HEK293 (cell line): ENCODE results near the gene COL15A1.

Experiments used
- CTCF ChIA-PET: fragments of 350-600 bp; formaldehyde crosslinking; extraction: SDS; loops from one replicate; lab custom pipeline; 2021; ENCODE audit warnings: antibody characterized with exemption; lab: Yijun Ruan, JAX
- POLR2A ChIA-PET: fragments of 300-600 bp; formaldehyde crosslinking; extraction: SDS; loops from one replicate; lab custom pipeline; 2020; ENCODE audit warnings: antibody characterized with exemption, inconsistent platforms; lab: Yijun Ruan, JAX
- H3K27ac ChIP-seq: fragments of 200-500 bp; sonication (Bioruptor generic); 2 replicates; pipeline ENCODE4 v1.5.1; 2014; ENCODE audit warnings: low read depth, low read length, control low read depth, inconsistent platforms; ENCODE audit errors: extremely low read depth
- H3K36me3 ChIP-seq, 2 experiments: fragments of 200-500 bp in 1 of 2; sonication (Bioruptor generic) in 1 of 2; 1 replicate in 1 of 2; 2 replicates in 1 of 2; pipeline ENCODE4 v1.5.1; 2014 to 2017; ENCODE audit warnings: inconsistent platforms in 2 of 2, low read length in 2 of 2; ENCODE audit not compliant: control insufficient read depth in 2 of 2, insufficient read depth in 1 of 2
- H3K4me1 ChIP-seq: fragments of 200-500 bp; sonication (Bioruptor generic); 2 replicates; pipeline ENCODE4 v1.5.1; 2014; ENCODE audit warnings: mild to moderate bottlenecking, low read length, inconsistent platforms; ENCODE audit not compliant: control insufficient read depth, insufficient read depth
- H3K4me3 ChIP-seq: 2 replicates; pipeline ENCODE4 v1.5.1; 2011; ENCODE audit warnings: low read depth, mild to moderate bottlenecking, control low read depth, low read length, moderate library complexity
- H3K9me3 ChIP-seq: fragments of 200-500 bp; sonication (Bioruptor generic); 2 replicates; pipeline ENCODE4 v1.5.1; 2014; ENCODE audit warnings: low read depth, low read length, inconsistent platforms; ENCODE audit not compliant: control insufficient read depth, insufficient read depth
- EGR2 ChIP-seq: fragments of 450-650 bp; formaldehyde crosslinking; IDR thresholded peaks from 2 replicates; pipeline ENCODE4 v1.5.1; 2016; ENCODE audit warnings: low read depth, missing biosample characterization, missing genetic modification characterization
- FEZF1 ChIP-seq: fragments of 450-650 bp; formaldehyde crosslinking; IDR thresholded peaks from 2 replicates; pipeline ENCODE4 v1.5.1; 2016; ENCODE audit warnings: missing biosample characterization, missing genetic modification characterization
- KLF16 ChIP-seq: fragments of 450-650 bp; formaldehyde crosslinking; IDR thresholded peaks from 2 replicates; pipeline ENCODE4 v1.5.1; 2017; ENCODE audit warnings: missing biosample characterization, missing genetic modification characterization
- PRDM1 ChIP-seq: fragments of 450-650 bp; formaldehyde crosslinking; IDR thresholded peaks from 2 replicates; pipeline ENCODE4; 2016; ENCODE audit warnings: missing biosample characterization, missing genetic modification characterization
- TCF7L2 ChIP-seq: IDR thresholded peaks from 2 replicates; pipeline ENCODE4 v1.6.1; 2011; ENCODE audit warnings: low read depth, mild to moderate bottlenecking, inconsistent platforms, low read length, moderate library complexity, borderline replicate concordance
- WT1 ChIP-seq: fragments of 450-650 bp; formaldehyde crosslinking; IDR thresholded peaks from 2 replicates; pipeline ENCODE4 v1.5.1; 2016; ENCODE audit warnings: missing biosample characterization, missing genetic modification characterization
- ZBTB21 ChIP-seq: fragments of 450-650 bp; formaldehyde crosslinking; IDR thresholded peaks from 2 replicates; pipeline ENCODE4 v1.5.1; 2017; ENCODE audit warnings: missing biosample characterization, missing genetic modification characterization
- ZNF211 ChIP-seq: fragments of 450-650 bp; formaldehyde crosslinking; IDR thresholded peaks from 2 replicates; pipeline ENCODE4 v1.5.1; 2016; ENCODE audit warnings: low read depth, missing biosample characterization, missing genetic modification characterization
- ZNF214 ChIP-seq: fragments of 450-650 bp; formaldehyde crosslinking; IDR thresholded peaks from 2 replicates; pipeline ENCODE4 v1.5.1; 2017; ENCODE audit warnings: missing biosample characterization, mild to moderate bottlenecking, missing genetic modification characterization, borderline replicate concordance
- ZNF558 ChIP-seq: fragments of 450-650 bp; formaldehyde crosslinking; IDR thresholded peaks from 2 replicates; pipeline ENCODE4 v1.5.1; 2016; ENCODE audit warnings: missing biosample characterization, missing genetic modification characterization
- ZNF585B ChIP-seq: fragments of 450-650 bp; formaldehyde crosslinking; IDR thresholded peaks from 2 replicates; pipeline ENCODE4 v1.5.1; 2016; ENCODE audit warnings: missing biosample characterization, missing genetic modification characterization
- ZNF76 ChIP-seq: fragments of 450-650 bp; formaldehyde crosslinking; IDR thresholded peaks from 2 replicates; pipeline ENCODE4; 2016; ENCODE audit warnings: low read depth, missing biosample characterization, missing genetic modification characterization, borderline replicate concordance
- ZSCAN23 ChIP-seq: fragments of 450-650 bp; formaldehyde crosslinking; IDR thresholded peaks from 2 replicates; pipeline ENCODE4 v1.5.1; 2016; ENCODE audit warnings: missing biosample characterization, missing genetic modification characterization
- TF ChIP-seq, protein P1 (sequence below): fragments of 450-650 bp; formaldehyde crosslinking; IDR thresholded peaks from 2 replicates; pipeline ENCODE4 v1.5.1; 2017; ENCODE audit warnings: missing biosample characterization, mild to moderate bottlenecking, missing genetic modification characterization, moderate library complexity
- TF ChIP-seq, protein P2 (sequence below): fragments of 450-650 bp; formaldehyde crosslinking; IDR thresholded peaks from 2 replicates; pipeline ENCODE4 v1.5.1; 2016; ENCODE audit warnings: missing biosample characterization, missing genetic modification characterization
- TF ChIP-seq, protein P3 (sequence below): fragments of 450-650 bp; formaldehyde crosslinking; IDR thresholded peaks from 2 replicates; pipeline ENCODE4 v1.5.1; 2016; ENCODE audit warnings: missing biosample characterization, missing genetic modification characterization, borderline replicate concordance
- TF ChIP-seq, protein P4 (sequence below): fragments of 450-650 bp; formaldehyde crosslinking; conservative IDR thresholded peaks from 2 replicates; pipeline ENCODE4 v1.5.1; 2016; ENCODE audit warnings: low read depth, missing biosample characterization, missing genetic modification characterization

The COL15A1 gene

DNA sequence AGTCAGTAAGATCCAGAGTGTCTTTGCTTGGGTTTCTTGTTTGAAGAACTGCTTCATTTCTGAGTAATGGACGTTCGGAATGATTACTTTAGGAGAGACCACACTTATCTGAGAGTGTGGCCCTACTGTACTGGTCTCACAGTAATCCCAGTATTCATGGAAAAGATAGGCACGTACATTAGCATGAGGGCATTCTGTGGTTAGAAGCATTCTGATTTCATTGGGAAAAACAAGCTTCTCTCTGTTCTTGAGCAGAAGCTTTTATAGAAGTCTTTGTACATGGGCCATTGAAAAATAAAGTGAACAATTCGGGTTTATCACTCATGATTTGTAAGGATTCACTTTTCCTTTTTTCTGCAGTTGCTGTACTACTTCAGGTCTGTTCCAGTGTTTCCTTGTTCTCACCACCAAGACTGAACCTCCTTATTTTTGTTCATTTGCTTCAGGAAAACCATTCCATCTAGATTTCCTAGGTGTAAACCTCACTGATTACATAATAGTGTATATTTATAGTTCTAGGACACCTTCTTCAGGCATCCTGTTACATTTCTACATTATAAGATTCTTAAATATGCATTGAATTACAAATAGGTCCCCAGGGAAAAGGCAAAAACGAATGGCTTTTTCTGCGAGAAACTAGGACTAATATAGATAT is 171.3 kb downstream of the COL15A1 start (continued):
- TF ChIP-seq TCF7L2 = no peak
- no peak for TF ChIP-seq ZBTB21
- TF ChIP-seq ZNF558 (tag by site-specific recombination) = no peak
- TF ChIP-seq WT1 = no peak
- no peak for TF ChIP-seq ZNF214 (tag by site-specific recombination)
- TF ChIP-seq EGR2 (tag by site-specific recombination) = no peak
- no peak for TF ChIP-seq KLF16 (tag by site-specific recombination)
- TF ChIP-seq, protein P1, sequence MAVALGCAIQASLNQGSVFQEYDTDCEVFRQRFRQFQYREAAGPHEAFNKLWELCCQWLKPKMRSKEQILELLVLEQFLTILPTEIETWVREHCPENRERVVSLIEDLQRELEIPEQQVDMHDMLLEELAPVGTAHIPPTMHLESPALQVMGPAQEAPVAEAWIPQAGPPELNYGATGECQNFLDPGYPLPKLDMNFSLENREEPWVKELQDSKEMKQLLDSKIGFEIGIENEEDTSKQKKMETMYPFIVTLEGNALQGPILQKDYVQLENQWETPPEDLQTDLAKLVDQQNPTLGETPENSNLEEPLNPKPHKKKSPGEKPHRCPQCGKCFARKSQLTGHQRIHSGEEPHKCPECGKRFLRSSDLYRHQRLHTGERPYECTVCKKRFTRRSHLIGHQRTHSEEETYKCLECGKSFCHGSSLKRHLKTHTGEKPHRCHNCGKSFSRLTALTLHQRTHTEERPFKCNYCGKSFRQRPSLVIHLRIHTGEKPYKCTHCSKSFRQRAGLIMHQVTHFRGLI (tag by site-specific recombination) = no peak

DNA sequence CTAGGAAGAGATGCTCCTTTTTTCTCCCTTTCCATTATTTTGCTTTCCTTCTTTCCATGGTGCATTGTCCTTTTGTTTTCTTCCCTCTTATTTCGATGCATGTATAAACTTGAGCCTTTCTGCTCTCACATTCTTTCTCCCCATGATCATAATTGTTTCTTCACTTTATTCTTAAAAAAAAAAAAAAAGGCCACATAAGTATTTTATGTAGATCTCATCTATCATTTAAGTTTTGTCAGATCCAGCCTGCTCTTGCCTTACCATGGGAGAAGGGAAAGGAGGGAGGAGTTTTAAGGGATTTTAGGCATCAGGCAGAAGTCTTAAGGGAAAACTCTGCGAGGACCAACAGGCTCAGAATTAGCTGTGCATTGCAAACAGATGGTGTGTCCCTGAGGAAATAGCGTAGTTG is 172.3 kb downstream of the COL15A1 start:
- no peak for TF ChIP-seq ZSCAN23 (tag by site-specific recombination)
- peak; percentile 74 for TF ChIP-seq PRDM1 (tag by site-specific recombination)
- Histone ChIP-seq H3K9me3 (no peaks in the 10 kb centered on the region), H3K36me3 (no peaks in the 10 kb centered on the region), H3K27ac (no peak overlapping the region), H3K4me3 (no peak overlapping the region), H3K4me1 (peaks cover 15% of the 10 kb centered on the region)
- CTCF ChIA-PET = interaction anchor here (0.5 to 1.6 kb wide), 3 partner anchors 9 to 25 kb away, joined by 3 to 6 read pairs (median 3); no protein-coding TSS in a partner anchor
- POLR2A ChIA-PET = no interaction called here

DNA sequence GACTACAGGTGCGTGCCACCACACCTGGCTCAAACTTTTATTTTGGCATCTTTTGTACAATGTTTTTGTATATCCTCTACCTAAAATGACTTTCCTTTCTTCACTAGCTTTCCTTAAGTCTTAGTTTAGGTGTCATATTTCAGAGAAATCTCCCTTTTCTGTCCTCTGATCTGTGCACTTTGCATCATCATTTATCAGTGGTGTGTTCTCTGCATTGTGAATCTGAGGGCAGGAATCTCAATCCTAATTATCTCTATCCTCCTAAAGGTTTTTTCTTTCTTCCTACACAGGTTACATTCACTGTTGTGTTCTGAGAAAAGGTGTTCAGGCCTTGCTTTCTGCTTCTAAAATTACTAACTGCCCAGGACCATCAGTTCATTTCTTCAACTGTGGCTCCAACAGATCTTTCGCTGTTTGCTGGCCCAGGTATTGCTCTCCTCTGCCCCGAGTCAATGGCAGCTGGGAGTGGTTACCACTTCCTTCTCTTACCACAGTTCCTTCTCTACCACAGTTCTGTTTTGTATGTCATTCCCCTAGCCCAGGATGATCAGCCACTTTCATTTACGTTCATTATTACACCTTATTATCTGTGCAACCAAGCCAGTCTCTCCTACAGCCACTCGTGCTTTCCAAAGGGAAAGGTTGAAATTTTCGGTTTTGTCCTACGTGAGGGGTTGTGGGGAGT is 175.2 kb downstream of the COL15A1 start:
- H3K9me3 ChIP-seq = no peaks in the 10 kb centered on the region
- no peak overlapping the region for H3K27ac ChIP-seq
- peaks cover 9% of the 10 kb centered on the region for H3K4me1 ChIP-seq
- POLR2A ChIA-PET = interaction anchor here (0.6 kb wide), 1 partner anchor 10 kb away, joined by 6 read pairs; no protein-coding TSS in a partner anchor
- H3K36me3 ChIP-seq = no peaks in the 10 kb centered on the region
- CTCF ChIA-PET = interaction anchor here (0.6 to 1.0 kb wide), 2 partner anchors 119 to 271 kb away, joined by 4 read pairs; no protein-coding TSS in a partner anchor
- H3K4me3 ChIP-seq = no peak overlapping the region
- no peak for TF ChIP-seq FEZF1 (tag by site-specific recombination)
- TF ChIP-seq ZNF76 = no peak
- TF ChIP-seq ZNF211 = no peak
- TF ChIP-seq ZNF585B (tag by site-specific recombination) = no peak
- TF ChIP-seq, protein P2, sequence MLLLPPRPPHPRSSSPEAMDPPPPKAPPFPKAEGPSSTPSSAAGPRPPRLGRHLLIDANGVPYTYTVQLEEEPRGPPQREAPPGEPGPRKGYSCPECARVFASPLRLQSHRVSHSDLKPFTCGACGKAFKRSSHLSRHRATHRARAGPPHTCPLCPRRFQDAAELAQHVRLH (tag by site-specific recombination) = no peak
- TF ChIP-seq, protein P3, sequence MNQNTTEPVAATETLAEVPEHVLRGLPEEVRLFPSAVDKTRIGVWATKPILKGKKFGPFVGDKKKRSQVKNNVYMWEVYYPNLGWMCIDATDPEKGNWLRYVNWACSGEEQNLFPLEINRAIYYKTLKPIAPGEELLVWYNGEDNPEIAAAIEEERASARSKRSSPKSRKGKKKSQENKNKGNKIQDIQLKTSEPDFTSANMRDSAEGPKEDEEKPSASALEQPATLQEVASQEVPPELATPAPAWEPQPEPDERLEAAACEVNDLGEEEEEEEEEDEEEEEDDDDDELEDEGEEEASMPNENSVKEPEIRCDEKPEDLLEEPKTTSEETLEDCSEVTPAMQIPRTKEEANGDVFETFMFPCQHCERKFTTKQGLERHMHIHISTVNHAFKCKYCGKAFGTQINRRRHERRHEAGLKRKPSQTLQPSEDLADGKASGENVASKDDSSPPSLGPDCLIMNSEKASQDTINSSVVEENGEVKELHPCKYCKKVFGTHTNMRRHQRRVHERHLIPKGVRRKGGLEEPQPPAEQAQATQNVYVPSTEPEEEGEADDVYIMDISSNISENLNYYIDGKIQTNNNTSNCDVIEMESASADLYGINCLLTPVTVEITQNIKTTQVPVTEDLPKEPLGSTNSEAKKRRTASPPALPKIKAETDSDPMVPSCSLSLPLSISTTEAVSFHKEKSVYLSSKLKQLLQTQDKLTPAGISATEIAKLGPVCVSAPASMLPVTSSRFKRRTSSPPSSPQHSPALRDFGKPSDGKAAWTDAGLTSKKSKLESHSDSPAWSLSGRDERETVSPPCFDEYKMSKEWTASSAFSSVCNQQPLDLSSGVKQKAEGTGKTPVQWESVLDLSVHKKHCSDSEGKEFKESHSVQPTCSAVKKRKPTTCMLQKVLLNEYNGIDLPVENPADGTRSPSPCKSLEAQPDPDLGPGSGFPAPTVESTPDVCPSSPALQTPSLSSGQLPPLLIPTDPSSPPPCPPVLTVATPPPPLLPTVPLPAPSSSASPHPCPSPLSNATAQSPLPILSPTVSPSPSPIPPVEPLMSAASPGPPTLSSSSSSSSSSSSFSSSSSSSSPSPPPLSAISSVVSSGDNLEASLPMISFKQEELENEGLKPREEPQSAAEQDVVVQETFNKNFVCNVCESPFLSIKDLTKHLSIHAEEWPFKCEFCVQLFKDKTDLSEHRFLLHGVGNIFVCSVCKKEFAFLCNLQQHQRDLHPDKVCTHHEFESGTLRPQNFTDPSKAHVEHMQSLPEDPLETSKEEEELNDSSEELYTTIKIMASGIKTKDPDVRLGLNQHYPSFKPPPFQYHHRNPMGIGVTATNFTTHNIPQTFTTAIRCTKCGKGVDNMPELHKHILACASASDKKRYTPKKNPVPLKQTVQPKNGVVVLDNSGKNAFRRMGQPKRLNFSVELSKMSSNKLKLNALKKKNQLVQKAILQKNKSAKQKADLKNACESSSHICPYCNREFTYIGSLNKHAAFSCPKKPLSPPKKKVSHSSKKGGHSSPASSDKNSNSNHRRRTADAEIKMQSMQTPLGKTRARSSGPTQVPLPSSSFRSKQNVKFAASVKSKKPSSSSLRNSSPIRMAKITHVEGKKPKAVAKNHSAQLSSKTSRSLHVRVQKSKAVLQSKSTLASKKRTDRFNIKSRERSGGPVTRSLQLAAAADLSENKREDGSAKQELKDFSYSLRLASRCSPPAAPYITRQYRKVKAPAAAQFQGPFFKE = no peak
- TF ChIP-seq, protein P4, sequence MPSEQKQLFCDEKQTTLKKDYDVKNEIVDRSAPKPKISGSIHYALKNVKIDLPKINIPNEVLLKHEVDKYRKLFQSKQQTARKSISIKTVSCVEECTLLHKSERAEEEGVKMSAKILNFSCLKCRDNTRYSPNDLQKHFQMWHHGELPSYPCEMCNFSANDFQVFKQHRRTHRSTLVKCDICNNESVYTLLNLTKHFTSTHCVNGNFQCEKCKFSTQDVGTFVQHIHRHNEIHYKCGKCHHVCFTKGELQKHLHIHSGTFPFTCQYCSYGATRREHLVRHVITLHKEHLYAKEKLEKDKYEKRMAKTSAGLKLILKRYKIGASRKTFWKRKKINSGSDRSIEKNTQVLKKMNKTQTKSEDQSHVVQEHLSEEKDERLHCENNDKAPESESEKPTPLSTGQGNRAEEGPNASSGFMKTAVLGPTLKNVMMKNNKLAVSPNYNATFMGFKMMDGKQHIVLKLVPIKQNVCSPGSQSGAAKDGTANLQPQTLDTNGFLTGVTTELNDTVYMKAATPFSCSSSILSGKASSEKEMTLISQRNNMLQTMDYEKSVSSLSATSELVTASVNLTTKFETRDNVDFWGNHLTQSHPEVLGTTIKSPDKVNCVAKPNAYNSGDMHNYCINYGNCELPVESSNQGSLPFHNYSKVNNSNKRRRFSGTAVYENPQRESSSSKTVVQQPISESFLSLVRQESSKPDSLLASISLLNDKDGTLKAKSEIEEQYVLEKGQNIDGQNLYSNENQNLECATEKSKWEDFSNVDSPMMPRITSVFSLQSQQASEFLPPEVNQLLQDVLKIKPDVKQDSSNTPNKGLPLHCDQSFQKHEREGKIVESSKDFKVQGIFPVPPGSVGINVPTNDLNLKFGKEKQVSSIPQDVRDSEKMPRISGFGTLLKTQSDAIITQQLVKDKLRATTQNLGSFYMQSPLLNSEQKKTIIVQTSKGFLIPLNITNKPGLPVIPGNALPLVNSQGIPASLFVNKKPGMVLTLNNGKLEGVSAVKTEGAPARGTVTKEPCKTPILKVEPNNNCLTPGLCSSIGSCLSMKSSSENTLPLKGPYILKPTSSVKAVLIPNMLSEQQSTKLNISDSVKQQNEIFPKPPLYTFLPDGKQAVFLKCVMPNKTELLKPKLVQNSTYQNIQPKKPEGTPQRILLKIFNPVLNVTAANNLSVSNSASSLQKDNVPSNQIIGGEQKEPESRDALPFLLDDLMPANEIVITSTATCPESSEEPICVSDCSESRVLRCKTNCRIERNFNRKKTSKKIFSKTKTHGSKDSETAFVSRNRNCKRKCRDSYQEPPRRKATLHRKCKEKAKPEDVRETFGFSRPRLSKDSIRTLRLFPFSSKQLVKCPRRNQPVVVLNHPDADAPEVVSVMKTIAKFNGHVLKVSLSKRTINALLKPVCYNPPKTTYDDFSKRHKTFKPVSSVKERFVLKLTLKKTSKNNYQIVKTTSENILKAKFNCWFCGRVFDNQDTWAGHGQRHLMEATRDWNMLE (tag by site-specific recombination) = no peak
